ENCODE data around the gene CYSRT1.

GRCh38 chr9:137188490-137189296, 36.3 kb upstream of the CYSRT1 start, which contains the start of the genes ANAPC2 and SSNA1:
- TF ChIP-seq CTCF (tag by site-specific recombination; IDR thresholded peaks at IDR 0.05) (peak; percentile 100), MYNN (tag by site-specific recombination; IDR thresholded peaks at IDR 0.05; ENCODE audit: borderline replicate concordance) (no peak), ZNF302 (tag by site-specific recombination; IDR thresholded peaks at IDR 0.05; ENCODE audit: low read depth) (no peak), SP3 (tag by site-specific recombination; IDR thresholded peaks at IDR 0.05) (no peak; the same call in none of the 2 replicates), ZNF24 (tag by site-specific recombination; IDR thresholded peaks at IDR 0.05) (peak; percentile 73; the same call in 1 of the 2 replicates), ZBTB49 (tag by site-specific recombination; IDR thresholded peaks at IDR 0.05; ENCODE audit: low read depth) (no peak), ZNF501 (tag by site-specific recombination; IDR thresholded peaks at IDR 0.05) (peak; percentile 51), ZNF600 (tag by site-specific recombination; IDR thresholded peaks at IDR 0.05) (peak; percentile 89), YY1 (tag by site-specific recombination; IDR thresholded peaks at IDR 0.05) (peak; percentile 98), REST (tag by site-specific recombination; IDR thresholded peaks at IDR 0.05) (no peak), ZNF280D (tag by site-specific recombination; IDR thresholded peaks at IDR 0.05) (no peak; the same call in 1 of the 2 replicates), ZNF624 (tag by site-specific recombination; IDR thresholded peaks at IDR 0.05) (no peak), ZBTB7A (tag by site-specific recombination; IDR thresholded peaks at IDR 0.05; ENCODE audit: low read depth) (peak; percentile 80; the same call in 1 of the 2 replicates)
